H1 (cell line): Measurements from ENCODE around the gene KIF26B.

Source experiments
- CBX5 ChIP-seq: fragments of 300-800, 300-1000 bp; sonication (generic); IDR thresholded peaks from 2 replicates; pipeline ENCODE4 v1.7.1; 2016; ENCODE audit warnings: antibody characterized with exemption, low read length, low read depth
- CEBPB ChIP-seq: IDR thresholded peaks from 2 replicates; pipeline ENCODE4 v1.6.1; 2012; ENCODE audit warnings: low read depth, low read length
- CTCF ChIP-seq, 3 experiments: IDR thresholded peaks; 1 replicate in 2 of 3; 2 replicates in 1 of 3; pipeline versions ENCODE4 v1.5.1 to v1.6.1; 2011; ENCODE audit warnings: low read length in 3 of 3, mild to moderate bottlenecking in 3 of 3, inconsistent platforms in 2 of 3, low read depth in 1 of 3, moderate library complexity in 1 of 3; ENCODE audit not compliant: insufficient read depth in 1 of 3; ENCODE audit errors: control extremely low read depth in 1 of 3
- EZH2 ChIP-seq: fragments of 200-600 bp; sonication (generic); IDR thresholded peaks from 2 replicates; pipeline ENCODE4 v1.7.1; 2012; ENCODE audit warnings: low read depth, mild to moderate bottlenecking, moderate library complexity, low read length, inconsistent platforms; ENCODE audit not compliant: severe bottlenecking
- GTF2F1 ChIP-seq: IDR thresholded peaks from 2 replicates; pipeline ENCODE4 v1.6.1; 2012; ENCODE audit warnings: low read depth, low read length, improper control_type of control experiment, borderline replicate concordance
- HDAC2 ChIP-seq, 2 experiments: fragments of 300-600 bp in 1 of 2; sonication (generic) in 1 of 2; IDR thresholded peaks; 2 replicates each; pipeline ENCODE4 v1.6.1; 2011 to 2012; ENCODE audit warnings: low read depth in 2 of 2, low read length in 2 of 2, mild to moderate bottlenecking in 2 of 2, moderate library complexity in 2 of 2, borderline replicate concordance in 1 of 2, inconsistent platforms in 1 of 2
- POLR2AphosphoS5 ChIP-seq: IDR thresholded peaks from 2 replicates; pipeline ENCODE4 v1.6.1; 2011; ENCODE audit warnings: low read depth, low read length
- USF2 ChIP-seq: IDR thresholded peaks from 2 replicates; pipeline ENCODE4 v1.6.1; 2011; ENCODE audit warnings: low read length, improper control_type of control experiment
- ZNF274 ChIP-seq: IDR thresholded peaks from 2 replicates; pipeline ENCODE4 v1.7.0; 2012; ENCODE audit warnings: low read length, borderline replicate concordance; ENCODE audit errors: extremely low read depth

GRCh38 chr1:245721488-245721887 is 566.7 kb downstream of the KIF26B start:
- TF ChIP-seq CTCF (IDR thresholded peaks at IDR 0.05; ENCODE audit: control extremely low read depth in 1 of 3, insufficient read depth in 1 of 3, low read depth in 1 of 3, low read length in 3 of 3) (no peak), POLR2AphosphoS5 (no peak), CEBPB (no peak), ZNF274 (no peak), HDAC2 (IDR thresholded peaks at IDR 0.05; ENCODE audit: borderline replicate concordance in 1 of 2, low read depth in 2 of 2, low read length in 2 of 2) (no peak), CBX5 (no peak), GTF2F1 (no peak), USF2 (no peak), EZH2 (no peak)
